ENCODE measurements around the gene FRYL. TPM values are rescaled to one million over a fixed set of nuclear protein-coding genes. Genes with fewer than 3 reads are reported as not detected.
"Not testable (repeated sequence)": the region's sequence is repeated elsewhere in the genome, so short reads cannot be mapped to it uniquely, and the experiment has no call there.

The FRYL gene
- total RNA-seq, 4 donors from 2014 or later: 51.1 to 96.5 (median 70.6) TPM

- intact Hi-C loops (cut with DNase I; ENCODE audit: low total_unique reads): no loop called here
- TF ChIP-seq CTCF (IDR thresholded peaks at IDR 0.05): no peak
- TF ChIP-seq POLR2A (IDR thresholded peaks at IDR 0.05): no peak
- 97% methylated on average over 2 of the region's 2 CpGs for WGBS, 2 donors
- DNase-seq (ENCODE audit: low spot score in 2 of 2): no peak
- H3K4me3 ChIP-seq (ENCODE audit: low read depth, poor library complexity, severe bottlenecking): no peak overlapping the region
Observed at GRCh38 chr4:48727666-48728459, 52.2 kb downstream of the FRYL start.

GRCh38 chr4:48725414-48725813 lies 54.7 kb downstream of the FRYL start:
- intact Hi-C loops (cut with DNase I; ENCODE audit: low total_unique reads): no loop called here
- TF ChIP-seq POLR2A (IDR thresholded peaks at IDR 0.05) (no peak), CTCF (IDR thresholded peaks at IDR 0.05) (no peak)
- no peak overlapping the region for H3K4me3 ChIP-seq (ENCODE audit: low read depth, poor library complexity, severe bottlenecking)
- 87 to 91% methylated on average over 7 of the region's 7 CpGs for WGBS, 2 donors
- DNase-seq (ENCODE audit: low spot score in 2 of 2): no peak

- 59 to 61% methylated on average over 5 of the region's 5 CpGs for WGBS, 2 donors
- TF ChIP-seq POLR2A (IDR thresholded peaks at IDR 0.05): no peak
- no peak for TF ChIP-seq CTCF (IDR thresholded peaks at IDR 0.05)
- H3K4me3 ChIP-seq (ENCODE audit: low read depth, poor library complexity, severe bottlenecking): no peak overlapping the region
- intact Hi-C loops (cut with DNase I; ENCODE audit: low total_unique reads): no loop called here
- DNase-seq (ENCODE audit: low spot score in 2 of 2): no peak
Observed at GRCh38 chr4:48722509-48723446, 57.3 kb downstream of the FRYL start.

- no peak for DNase-seq (ENCODE audit: low spot score in 2 of 2)
- H3K4me3 ChIP-seq (ENCODE audit: low read depth, poor library complexity, severe bottlenecking): no peak overlapping the region
- TF ChIP-seq POLR2A (IDR thresholded peaks at IDR 0.05) (no peak), CTCF (IDR thresholded peaks at IDR 0.05) (no peak)
- intact Hi-C loops (cut with DNase I; ENCODE audit: low total_unique reads): no loop called here
- WGBS, 2 donors: 99% methylated on average over 2 of the region's 2 CpGs
Observed at GRCh38 chr4:48720459-48720858, 59.6 kb downstream of the FRYL start.

GRCh38 chr4:48718818-48719465 lies 61.1 kb downstream of the FRYL start:
- TF ChIP-seq CTCF (IDR thresholded peaks at IDR 0.05) (no peak), POLR2A (IDR thresholded peaks at IDR 0.05) (no peak)
- H3K4me3 ChIP-seq (ENCODE audit: low read depth, poor library complexity, severe bottlenecking): no peak overlapping the region
- intact Hi-C loops (cut with DNase I; ENCODE audit: low total_unique reads): no loop called here
- WGBS, 2 donors: 88 to 92% methylated on average over 5 of the region's 5 CpGs
- DNase-seq (ENCODE audit: low spot score in 2 of 2): no peak

GRCh38 chr4:48716285-48716684 lies 63.8 kb downstream of the FRYL start:
- intact Hi-C loops (cut with DNase I; ENCODE audit: low total_unique reads); DNase-seq (ENCODE audit: low spot score in 2 of 2); H3K4me3 ChIP-seq (ENCODE audit: low read depth, poor library complexity, severe bottlenecking): not testable (repeated sequence)
- 96 to 99% methylated on average over 4 to 5 of the region's 5 CpGs for WGBS, 2 donors

Measured in lower leg skin (tissue), 4 donors.